GM18498 (cell line): ENCODE results near the gene LRP2BP.
"Not testable (repeated sequence)": the region's sequence is repeated elsewhere in the genome, so short reads cannot be mapped to it uniquely, and the experiment has no call there.

Experiments
- ATAC-seq: cut with Tn5 transposase; IDR thresholded peaks from one replicate; pipeline ENCODE4 v1.9.1; 2021; ENCODE audit warnings: mild to moderate bottlenecking, moderate library complexity; ENCODE audit not compliant: unreplicated experiment

The LRP2BP gene

GRCh38 chr4:185329879-185330510 lies 65.7 kb downstream of the LRP2BP start:
- ATAC-seq = not testable (repeated sequence)

- no peak for ATAC-seq
Measured at GRCh38 chr4:185328586-185328985, 67.1 kb downstream of the LRP2BP start.

- ATAC-seq = not testable (repeated sequence)
Measured at GRCh38 chr4:185325721-185326120, 70.0 kb downstream of the LRP2BP start.

- ATAC-seq = not testable (repeated sequence)
Measured at GRCh38 chr4:185324361-185324760, 71.4 kb downstream of the LRP2BP start.

- ATAC-seq = no peak
Measured at GRCh38 chr4:185323606-185324005, 72.1 kb downstream of the LRP2BP start.

- ATAC-seq = no peak
Measured at GRCh38 chr4:185322803-185323202, 72.9 kb downstream of the LRP2BP start.

- no peak for ATAC-seq
Measured at GRCh38 chr4:185318679-185319078, 77.0 kb downstream of the LRP2BP start.

- ATAC-seq = no peak
Measured at GRCh38 chr4:185317880-185318279, 77.8 kb downstream of the LRP2BP start.

- ATAC-seq = not testable (repeated sequence)
Measured at GRCh38 chr4:185317462-185317861, 78.3 kb downstream of the LRP2BP start.
